Fibroblast of lung (primary cell): ENCODE results near the gene PATJ. TPM values are rescaled to one million over a fixed set of nuclear protein-coding genes. Genes with fewer than 3 reads are reported as not detected.

ENCODE experiments used
- DNase-seq, 2 donors: peaks; one replicate each; pipeline versions ENCODE4 v3.0.0 to v3.0.0-alpha.2; 2010; ENCODE audit warnings: low read depth in 2 of 2
- H2AFZ ChIP-seq: 2 replicates; pipeline ENCODE4 v1.5.1; 2012; ENCODE audit warnings: low read length, control low read depth, inconsistent platforms
- H3K27ac ChIP-seq: 2 replicates; pipeline ENCODE4 v1.5.1; 2011; ENCODE audit warnings: low read length, control low read depth; ENCODE audit not compliant: insufficient read depth
- H3K27me3 ChIP-seq: 2 replicates; pipeline ENCODE4 v1.5.1; 2011; ENCODE audit warnings: mild to moderate bottlenecking, low read length; ENCODE audit not compliant: control insufficient read depth, insufficient read depth
- H3K36me3 ChIP-seq: 2 replicates; pipeline ENCODE4 v1.5.1; 2011; ENCODE audit warnings: low read length; ENCODE audit not compliant: control insufficient read depth, insufficient read depth
- H3K4me1 ChIP-seq: 2 replicates; pipeline ENCODE4 v1.5.1; 2011; ENCODE audit warnings: low read length; ENCODE audit not compliant: control insufficient read depth, insufficient read depth; ENCODE audit errors: extremely low read depth
- H3K4me2 ChIP-seq: 2 replicates; pipeline ENCODE4 v1.5.1; 2011; ENCODE audit warnings: low read length, control low read depth; ENCODE audit not compliant: insufficient read depth; ENCODE audit errors: extremely low read depth
- H3K4me3 ChIP-seq, 4 experiments: fragments of 200-600 bp in 1 of 4; sonication (generic) in 1 of 4; replicated peaks in 1 of 4; 2 replicates each; pipeline ENCODE4 v1.5.1; 2011 to 2016; ENCODE audit warnings: low read length in 4 of 4, low read depth in 3 of 4, mild to moderate bottlenecking in 3 of 4, control low read depth in 2 of 4, inconsistent platforms in 1 of 4, mixed read lengths in 1 of 4; ENCODE audit not compliant: insufficient read depth in 1 of 4; ENCODE audit errors: control extremely low read depth in 1 of 4
- H3K79me2 ChIP-seq: 2 replicates; pipeline ENCODE4 v1.5.1; 2012; ENCODE audit warnings: mild to moderate bottlenecking, low read length, inconsistent platforms; ENCODE audit not compliant: control insufficient read depth, insufficient read depth
- H3K9ac ChIP-seq: 2 replicates; pipeline ENCODE4 v1.5.1; 2011; ENCODE audit warnings: mild to moderate bottlenecking, low read length, control low read depth; ENCODE audit not compliant: insufficient read depth
- H3K9me3 ChIP-seq: 2 replicates; pipeline ENCODE4 v1.5.1; 2012; ENCODE audit warnings: low read depth, low read length; ENCODE audit not compliant: control insufficient read depth, insufficient read depth
- H4K20me1 ChIP-seq: 2 replicates; pipeline ENCODE4 v1.5.1; 2011; ENCODE audit warnings: low read length; ENCODE audit not compliant: control insufficient read depth, insufficient read depth; ENCODE audit errors: extremely low read depth
- EZH2 ChIP-seq: IDR thresholded peaks from 2 replicates; pipeline ENCODE4 v1.5.1; 2012; ENCODE audit warnings: low read length, control low read depth, mild to moderate bottlenecking; ENCODE audit errors: missing control alignments
- polyA plus RNA-seq, 2 donors: library from polyadenylated mRNA; depleted of rRNA in 1 of 2; stranded (reverse) in 1 of 2; unstranded in 1 of 2; fragments of >200 nt; gene quantifications; 2 replicates each; pipeline ENCODE4 v1.2.1, GENCODE V29; 2011 to 2012; ENCODE audit warnings: missing spikeins in 1 of 2
- total RNA-seq: library from RNA; depleted of rRNA; stranded (reverse); fragments of >200 nt; gene quantifications from 2 replicates; pipeline ENCODE4 v1.2.1, GENCODE V29; 2014
- TF ChIP-seq, protein P1 (sequence below), 2 donors: IDR thresholded peaks in 1 of 2; conservative IDR thresholded peaks in 1 of 2; 1 replicate in 1 of 2; 2 replicates in 1 of 2; pipeline ENCODE4 v1.5.1; 2011 to 2012; ENCODE audit warnings: low read length in 2 of 2, control low read depth in 1 of 2, inconsistent platforms in 1 of 2, low read depth in 1 of 2, mild to moderate bottlenecking in 1 of 2

Gene PATJ
- total and polyA plus RNA-seq, 2 donors (not counting 1 experiment from before 2014, with no cell fraction given) = 2.5 to 12.4 TPM

DNA sequence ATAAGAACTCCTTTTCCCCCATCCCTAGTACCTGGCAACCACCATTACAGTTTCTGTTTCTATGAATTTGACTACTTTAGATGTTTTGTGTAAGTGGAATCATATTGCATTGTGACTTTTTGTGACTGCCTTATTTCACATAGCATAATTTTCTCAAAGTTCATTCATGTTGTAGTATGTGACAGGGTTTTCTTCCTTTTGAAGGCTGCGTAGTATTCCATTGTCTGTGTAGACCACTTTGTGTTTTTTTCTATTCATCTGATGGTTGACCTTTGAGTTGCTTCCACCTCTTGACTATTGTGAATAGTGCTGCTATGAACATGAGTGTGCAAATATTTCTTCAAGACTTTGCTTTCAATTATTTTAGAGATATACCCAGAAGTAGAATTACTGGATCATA is 226.6 kb downstream of the PATJ start:
- H3K79me2 ChIP-seq = no peaks in the 10 kb centered on the region
- no peak overlapping the region for H3K4me2 ChIP-seq
- no peaks in the 10 kb centered on the region for H4K20me1 ChIP-seq
- no peaks in the 10 kb centered on the region for H3K27me3 ChIP-seq
- no peak overlapping the region for H3K9ac ChIP-seq
- H3K9me3 ChIP-seq = no peaks in the 10 kb centered on the region
- H2AFZ ChIP-seq = no peak overlapping the region
- no peak for TF ChIP-seq EZH2
- TF ChIP-seq, protein P1, sequence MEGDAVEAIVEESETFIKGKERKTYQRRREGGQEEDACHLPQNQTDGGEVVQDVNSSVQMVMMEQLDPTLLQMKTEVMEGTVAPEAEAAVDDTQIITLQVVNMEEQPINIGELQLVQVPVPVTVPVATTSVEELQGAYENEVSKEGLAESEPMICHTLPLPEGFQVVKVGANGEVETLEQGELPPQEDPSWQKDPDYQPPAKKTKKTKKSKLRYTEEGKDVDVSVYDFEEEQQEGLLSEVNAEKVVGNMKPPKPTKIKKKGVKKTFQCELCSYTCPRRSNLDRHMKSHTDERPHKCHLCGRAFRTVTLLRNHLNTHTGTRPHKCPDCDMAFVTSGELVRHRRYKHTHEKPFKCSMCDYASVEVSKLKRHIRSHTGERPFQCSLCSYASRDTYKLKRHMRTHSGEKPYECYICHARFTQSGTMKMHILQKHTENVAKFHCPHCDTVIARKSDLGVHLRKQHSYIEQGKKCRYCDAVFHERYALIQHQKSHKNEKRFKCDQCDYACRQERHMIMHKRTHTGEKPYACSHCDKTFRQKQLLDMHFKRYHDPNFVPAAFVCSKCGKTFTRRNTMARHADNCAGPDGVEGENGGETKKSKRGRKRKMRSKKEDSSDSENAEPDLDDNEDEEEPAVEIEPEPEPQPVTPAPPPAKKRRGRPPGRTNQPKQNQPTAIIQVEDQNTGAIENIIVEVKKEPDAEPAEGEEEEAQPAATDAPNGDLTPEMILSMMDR (conservative IDR thresholded peaks at IDR 0.05 in 1 of 2, IDR thresholded peaks at IDR 0.05 in 1 of 2; ENCODE audit: low read depth in 1 of 2, low read length in 2 of 2) = no peak
- H3K4me1 ChIP-seq = no peaks in the 10 kb centered on the region
- no peak overlapping the region for H3K4me3 ChIP-seq
- no peak overlapping the region for H3K27ac ChIP-seq
- H3K36me3 ChIP-seq = no peaks in the 10 kb centered on the region
- DNase-seq = no peak

DNA sequence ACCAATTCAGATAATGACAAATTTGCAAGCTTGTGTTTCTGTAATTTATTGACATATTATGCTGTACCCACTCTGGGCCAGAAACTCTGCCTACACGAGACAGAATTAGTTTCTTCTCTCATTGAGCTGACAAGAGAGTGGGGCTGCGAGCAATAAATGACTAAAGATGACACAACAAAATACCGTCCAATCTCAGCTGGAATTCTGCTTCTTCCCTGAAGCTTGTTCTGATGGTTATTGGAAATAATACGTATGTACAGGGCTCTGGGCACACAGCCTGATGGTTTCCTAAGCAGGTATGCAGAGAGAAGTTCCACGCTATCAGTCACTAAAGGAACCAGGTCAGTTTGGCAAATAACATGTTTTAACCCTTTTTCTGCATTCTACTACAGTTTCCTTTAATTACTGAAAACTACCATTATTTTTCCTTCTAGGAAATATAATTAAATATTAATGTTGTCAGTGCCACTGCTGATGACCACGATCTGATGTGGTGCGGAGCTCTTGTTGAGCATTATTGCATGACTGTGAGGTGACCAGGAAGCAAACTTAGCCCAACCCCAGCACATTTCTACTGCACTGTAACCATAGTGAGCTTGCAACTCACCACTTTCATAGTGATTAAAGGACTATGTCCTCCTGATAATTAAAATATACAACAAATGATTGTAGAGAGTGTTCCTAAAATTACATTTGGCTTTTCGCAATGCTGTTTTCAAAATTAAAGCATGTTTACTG is 231.0 kb downstream of the PATJ start:
- H4K20me1 ChIP-seq = no peaks in the 10 kb centered on the region
- H3K9me3 ChIP-seq = no peaks in the 10 kb centered on the region
- no peak for DNase-seq
- TF ChIP-seq, protein P1 (conservative IDR thresholded peaks at IDR 0.05 in 1 of 2, IDR thresholded peaks at IDR 0.05 in 1 of 2; ENCODE audit: low read depth in 1 of 2, low read length in 2 of 2) = no peak
- TF ChIP-seq EZH2 = no peak
- no peaks in the 10 kb centered on the region for H3K79me2 ChIP-seq
- no peaks in the 10 kb centered on the region for H3K36me3 ChIP-seq
- H3K4me1 ChIP-seq = no peaks in the 10 kb centered on the region
- H3K27ac ChIP-seq = no peak overlapping the region
- H3K4me2 ChIP-seq = no peak overlapping the region
- H2AFZ ChIP-seq = no peak overlapping the region
- H3K9ac ChIP-seq = no peak overlapping the region
- no peak overlapping the region for H3K4me3 ChIP-seq
- H3K27me3 ChIP-seq = no peaks in the 10 kb centered on the region

DNA sequence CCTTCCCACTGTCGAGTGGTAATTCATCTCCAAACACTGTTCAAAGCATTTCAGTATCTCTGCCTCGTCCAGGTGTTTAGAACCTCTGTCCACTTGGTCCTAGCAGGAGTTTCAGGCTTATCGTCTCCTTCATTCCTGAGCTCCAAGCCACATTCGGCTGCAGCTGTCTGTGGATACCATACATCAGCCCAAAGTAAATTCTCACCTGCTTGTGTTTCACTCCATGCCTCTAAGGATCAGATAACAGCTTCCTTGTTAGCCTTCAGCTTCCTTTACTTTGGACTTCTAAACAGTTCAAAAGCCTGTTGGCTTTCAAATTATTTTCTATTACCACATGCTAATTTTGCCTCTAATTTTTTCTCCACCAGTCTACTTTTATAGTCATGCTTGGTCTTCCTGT is 233.4 kb downstream of the PATJ start:
- no peak overlapping the region for H2AFZ ChIP-seq
- TF ChIP-seq, protein P1 (conservative IDR thresholded peaks at IDR 0.05 in 1 of 2, IDR thresholded peaks at IDR 0.05 in 1 of 2; ENCODE audit: low read depth in 1 of 2, low read length in 2 of 2) = no peak
- TF ChIP-seq EZH2 = no peak
- no peak overlapping the region for H3K9ac ChIP-seq
- no peak overlapping the region for H3K27ac ChIP-seq
- no peaks in the 10 kb centered on the region for H3K36me3 ChIP-seq
- DNase-seq = no peak
- H3K27me3 ChIP-seq = no peaks in the 10 kb centered on the region
- H3K4me3 ChIP-seq = no peak overlapping the region
- H3K4me1 ChIP-seq = no peaks in the 10 kb centered on the region
- no peak overlapping the region for H3K4me2 ChIP-seq
- H4K20me1 ChIP-seq = no peaks in the 10 kb centered on the region
- no peaks in the 10 kb centered on the region for H3K79me2 ChIP-seq
- no peaks in the 10 kb centered on the region for H3K9me3 ChIP-seq
